Endodermal cell (in vitro differentiated cells): ENCODE data around the gene NETO2. TPM values are rescaled to one million over a fixed set of nuclear protein-coding genes. Genes with fewer than 3 reads are reported as not detected.
A peak's percentile ranks its signal among the peaks of the same experiment; 100 is the strongest.

ENCODE experiments used
- DNase-seq: peaks from one replicate; pipeline ENCODE4 v3.0.0-alpha.2; 2017
- H3K27ac ChIP-seq: 2 replicates; pipeline ENCODE4 v1.5.1; 2013; ENCODE audit warnings: mild to moderate bottlenecking, low read depth, low read length, moderate library complexity
- H3K27me3 ChIP-seq: 2 replicates; pipeline ENCODE4 v1.6.1; 2013; ENCODE audit warnings: mild to moderate bottlenecking, low read length, moderate library complexity; ENCODE audit not compliant: insufficient read depth, control insufficient read depth, poor library complexity, severe bottlenecking
- H3K36me3 ChIP-seq: 2 replicates; pipeline ENCODE4 v1.7.0; 2013; ENCODE audit warnings: mild to moderate bottlenecking, low read length, moderate library complexity; ENCODE audit not compliant: control insufficient read depth, insufficient read depth
- H3K4me1 ChIP-seq: one replicate; pipeline ENCODE4 v1.7.0; 2013; ENCODE audit warnings: low read length; ENCODE audit not compliant: control insufficient read depth, insufficient read depth
- H3K4me3 ChIP-seq: 2 replicates; pipeline ENCODE4 v1.5.1; 2013; ENCODE audit warnings: mild to moderate bottlenecking, low read length, moderate library complexity
- H3K9ac ChIP-seq: 2 replicates; pipeline ENCODE4 v1.6.1; 2013; ENCODE audit warnings: mild to moderate bottlenecking, low read length, moderate library complexity; ENCODE audit not compliant: poor library complexity, severe bottlenecking; ENCODE audit errors: extremely low read depth
- H3K9me3 ChIP-seq: 2 replicates; pipeline ENCODE4 v1.6.1; 2013; ENCODE audit warnings: mild to moderate bottlenecking, low read length, moderate library complexity; ENCODE audit not compliant: control insufficient read depth
- H3K27ac Mint-ChIP-seq: 2 replicates; pipeline ENCODE4 v1.8.0; 2020; ENCODE audit warnings: mixed read lengths
- H3K27me3 Mint-ChIP-seq: 2 replicates; pipeline ENCODE4 v1.8.0; 2021; ENCODE audit warnings: mild to moderate bottlenecking, mixed read lengths; ENCODE audit not compliant: insufficient read depth
- H3K36me3 Mint-ChIP-seq: 2 replicates; pipeline ENCODE4 v1.8.0; 2020; ENCODE audit warnings: low read depth, mixed read lengths
- H3K4me1 Mint-ChIP-seq: 2 replicates; pipeline ENCODE4 v1.8.0; 2020; ENCODE audit warnings: mixed read lengths
- H3K4me3 Mint-ChIP-seq: 2 replicates; pipeline ENCODE4 v1.8.0; 2020; ENCODE audit warnings: mild to moderate bottlenecking, moderate library complexity, mixed read lengths
- H3K9me3 Mint-ChIP-seq: 2 replicates; pipeline ENCODE4 v1.8.0; 2020; ENCODE audit warnings: mild to moderate bottlenecking, mixed read lengths
- CTCF ChIP-seq: fragments of 200-600 bp; sonication (generic); conservative IDR thresholded peaks from 2 replicates; pipeline ENCODE4 v1.5.0; 2021; ENCODE audit warnings: antibody characterized with exemption, mild to moderate bottlenecking
- WGBS, 2 experiments: methylation state at CpG; one replicate each; pipeline versions ENCODE4 v1.1.5 to v1.1.7; 2013; ENCODE audit warnings: missing lambda C conversion rate in 2 of 2, mixed read lengths in 1 of 2; ENCODE audit not compliant: insufficient coverage in 1 of 2, insufficient read length in 1 of 2; 5-methylcytosine and 5-hydroxymethylcytosine counted together
- total RNA-seq, 2 donors: library from RNA; stranded (reverse); fragmentation: NEBNext Ultra II Directional in 1 of 2; extraction: Animal tissue kit (Norgen Biotek cat#: 25700) in 1 of 2; gene quantifications; 2 replicates in 1 of 2; 3 replicates in 1 of 2; pipeline ENCODE4 v1.2.1, GENCODE V29; 2021

NETO2 gene
- total RNA-seq, 2 donors from 2014 or later: 18.4 to 36.3 TPM

- no peak overlapping the region for H3K27ac ChIP-seq
- H3K27ac Mint-ChIP-seq: no peak overlapping the region
- no peak for TF ChIP-seq CTCF
- no peak overlapping the region for H3K9ac ChIP-seq
- no peaks in the 10 kb centered on the region for H3K27me3 ChIP-seq
- no peak overlapping the region for H3K4me3 ChIP-seq
- WGBS, 2 experiments: 93% methylated on average over 9 to 13 of the region's 13 CpGs
- no peak overlapping the region for H3K4me3 Mint-ChIP-seq
- peaks cover 6% of the 10 kb centered on the region for H3K27me3 Mint-ChIP-seq
- H3K9me3 Mint-ChIP-seq: peaks cover 2% of the 10 kb centered on the region
- peaks cover 2% of the 10 kb centered on the region for H3K4me1 Mint-ChIP-seq
- H3K36me3 Mint-ChIP-seq: no peaks in the 10 kb centered on the region
- H3K9me3 ChIP-seq: no peaks in the 10 kb centered on the region
- no peaks in the 10 kb centered on the region for H3K4me1 ChIP-seq
- H3K36me3 ChIP-seq: no peaks in the 10 kb centered on the region
- no peak for DNase-seq
Measured at GRCh38 chr16:47052666-47053640, 90.8 kb downstream of the NETO2 start.

- Mint-ChIP-seq H3K4me1 (peaks cover 6% of the 10 kb centered on the region), H3K9me3 (peaks cover 2% of the 10 kb centered on the region), H3K4me3 (no peak overlapping the region), H3K27ac (no peak overlapping the region), H3K27me3 (peaks cover 7% of the 10 kb centered on the region), H3K36me3 (no peaks in the 10 kb centered on the region)
- no peaks in the 10 kb centered on the region for H3K4me1 ChIP-seq
- no peak overlapping the region for H3K4me3 ChIP-seq
- no peak overlapping the region for H3K9ac ChIP-seq
- H3K27me3 ChIP-seq: no peaks in the 10 kb centered on the region
- H3K9me3 ChIP-seq: no peaks in the 10 kb centered on the region
- no peaks in the 10 kb centered on the region for H3K36me3 ChIP-seq
- no peak overlapping the region for H3K27ac ChIP-seq
- 92 to 93% methylated on average over 9 to 10 of the region's 10 CpGs for WGBS, 2 experiments
- no peak for DNase-seq
- no peak for TF ChIP-seq CTCF
Measured at GRCh38 chr16:47051031-47051430, 92.7 kb downstream of the NETO2 start.

GRCh38 chr16:47049901-47050583 is 93.7 kb downstream of the NETO2 start:
- TF ChIP-seq CTCF: peak; percentile 40
- no peaks in the 10 kb centered on the region for H3K36me3 Mint-ChIP-seq
- Histone ChIP-seq H3K36me3 (no peaks in the 10 kb centered on the region), H3K9ac (no peak overlapping the region), H3K27me3 (no peaks in the 10 kb centered on the region), H3K4me1 (no peaks in the 10 kb centered on the region), H3K27ac (no peak overlapping the region), H3K4me3 (no peak overlapping the region), H3K9me3 (no peaks in the 10 kb centered on the region)
- 93% methylated on average over 6 to 12 of the region's 12 CpGs for WGBS, 2 experiments
- H3K4me3 Mint-ChIP-seq: no peak overlapping the region
- H3K4me1 Mint-ChIP-seq: peaks cover 6% of the 10 kb centered on the region
- DNase-seq: no peak
- H3K27me3 Mint-ChIP-seq: peaks cover 7% of the 10 kb centered on the region
- H3K9me3 Mint-ChIP-seq: peaks cover 2% of the 10 kb centered on the region
- no peak overlapping the region for H3K27ac Mint-ChIP-seq
